ENCODE results near the gene BLCAP.

The BLCAP gene

GRCh38 chr20:37567331-37567665 lies 39.6 kb upstream of the BLCAP start:
- H3K27ac ChIP-seq (ENCODE audit: low read depth, low read length), result no peak overlapping the region
- no peaks in the 10 kb centered on the region for H3K36me3 ChIP-seq (ENCODE audit: control insufficient read depth in 1 of 2, insufficient read depth in 2 of 2, low read length in 2 of 2)
- peaks cover 0 to 7% of the 10 kb centered on the region in 2 donors for H3K4me1 ChIP-seq (ENCODE audit: control insufficient read depth in 1 of 2, insufficient read depth in 2 of 2, low read length in 2 of 2)
- H3K4me3 ChIP-seq (ENCODE audit: low read depth in 1 of 2, low read length in 2 of 2), result no peak overlapping the region
- peaks cover 11 to 23% of the 10 kb centered on the region in 2 donors for H3K27me3 ChIP-seq (ENCODE audit: control insufficient read depth in 1 of 2, insufficient read depth in 2 of 2, low read length in 2 of 2)
- H3K9ac ChIP-seq (ENCODE audit: low read depth in 1 of 2, low read length in 2 of 2), result no peak overlapping the region
- no peaks in the 10 kb centered on the region for H3K9me3 ChIP-seq (ENCODE audit: control insufficient read depth in 1 of 2, low read length in 2 of 2)

DNA sequence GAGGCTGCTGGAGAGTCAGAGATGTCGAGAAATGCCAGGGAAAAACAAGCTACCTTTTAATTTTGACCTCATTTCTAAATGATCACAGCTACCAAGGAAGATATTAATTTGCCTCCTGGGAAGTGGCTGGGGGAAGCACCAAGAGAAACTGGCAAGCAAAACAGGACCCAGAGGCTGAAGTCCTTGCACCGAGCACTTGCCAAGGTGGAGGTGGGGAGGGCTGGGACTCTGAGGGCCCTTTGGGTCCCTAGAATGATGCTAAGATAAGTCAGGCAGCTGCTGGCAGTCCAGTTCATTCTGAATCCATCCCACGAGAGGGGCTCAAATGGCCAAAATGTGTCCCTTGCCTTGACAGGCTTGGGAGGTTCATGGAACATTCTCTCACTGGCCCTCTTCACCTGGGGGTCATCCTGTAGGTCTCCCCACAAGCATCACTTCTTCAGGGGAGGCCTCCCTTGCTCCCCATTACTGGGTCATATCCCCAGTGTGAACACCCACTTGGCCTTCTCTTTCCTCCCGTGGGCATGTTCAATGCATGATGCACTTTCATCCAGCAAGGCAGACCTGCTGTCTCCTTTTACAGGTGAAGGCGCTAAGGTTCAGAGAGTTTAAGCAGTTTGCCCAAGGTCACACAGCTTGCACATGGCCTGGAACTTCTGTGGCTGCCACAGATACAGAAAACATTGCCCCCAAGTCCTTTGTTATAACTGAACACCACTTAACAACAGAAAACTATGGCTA lies 39.1 kb upstream of the BLCAP start:
- peaks cover 0 to 7% of the 10 kb centered on the region in 2 donors for H3K4me1 ChIP-seq (ENCODE audit: control insufficient read depth in 1 of 2, insufficient read depth in 2 of 2, low read length in 2 of 2)
- H3K27me3 ChIP-seq (ENCODE audit: control insufficient read depth in 1 of 2, insufficient read depth in 2 of 2, low read length in 2 of 2), result peaks cover 11 to 23% of the 10 kb centered on the region in 2 donors
- H3K4me3 ChIP-seq (ENCODE audit: low read depth in 1 of 2, low read length in 2 of 2), result no peak overlapping the region
- no peak overlapping the region for H3K9ac ChIP-seq (ENCODE audit: low read depth in 1 of 2, low read length in 2 of 2)
- H3K36me3 ChIP-seq (ENCODE audit: control insufficient read depth in 1 of 2, insufficient read depth in 2 of 2, low read length in 2 of 2), result no peaks in the 10 kb centered on the region
- H3K27ac ChIP-seq (ENCODE audit: low read depth, low read length), result no peak overlapping the region
- H3K9me3 ChIP-seq (ENCODE audit: control insufficient read depth in 1 of 2, low read length in 2 of 2), result no peaks in the 10 kb centered on the region

DNA sequence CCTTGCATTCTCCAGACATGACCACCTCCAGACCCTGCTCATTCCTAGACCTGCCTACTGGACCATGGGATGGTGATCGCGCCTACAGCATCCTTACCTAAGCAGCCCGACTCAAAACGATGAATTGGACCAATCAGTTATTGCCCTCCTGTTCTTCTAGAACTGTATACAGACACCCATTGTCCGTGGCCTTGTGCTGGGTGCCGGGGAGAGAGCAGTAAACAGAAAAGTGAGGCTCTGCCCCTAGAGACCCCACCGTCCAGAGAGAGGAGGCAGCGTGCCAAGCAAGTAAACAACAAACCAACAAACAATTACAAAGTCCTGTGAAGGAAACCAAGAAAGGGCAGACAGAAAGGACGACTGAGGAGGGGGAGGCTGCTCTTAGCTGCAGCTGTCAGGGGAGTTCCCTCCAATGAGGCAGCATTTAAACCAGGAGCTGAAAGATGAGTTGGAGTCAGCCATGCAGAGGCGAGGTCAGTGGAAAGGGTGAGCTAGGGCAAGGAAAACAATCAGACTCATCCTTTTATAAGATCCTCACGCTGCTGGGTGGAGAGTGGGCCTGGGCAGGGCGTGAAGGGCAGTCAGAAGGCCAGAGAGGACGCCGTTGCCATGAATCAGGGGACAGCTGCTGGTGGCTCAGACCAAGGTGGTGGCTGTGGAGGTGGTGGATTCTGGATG lies 37.6 kb upstream of the BLCAP start:
- H3K27me3 ChIP-seq (ENCODE audit: control insufficient read depth in 1 of 2, insufficient read depth in 2 of 2, low read length in 2 of 2), result peaks cover 11 to 23% of the 10 kb centered on the region in 2 donors
- peaks cover 0 to 7% of the 10 kb centered on the region in 2 donors for H3K4me1 ChIP-seq (ENCODE audit: control insufficient read depth in 1 of 2, insufficient read depth in 2 of 2, low read length in 2 of 2)
- H3K27ac ChIP-seq (ENCODE audit: low read depth, low read length), result no peak overlapping the region
- no peak overlapping the region for H3K9ac ChIP-seq (ENCODE audit: low read depth in 1 of 2, low read length in 2 of 2)
- H3K36me3 ChIP-seq (ENCODE audit: control insufficient read depth in 1 of 2, insufficient read depth in 2 of 2, low read length in 2 of 2), result no peaks in the 10 kb centered on the region
- no peaks in the 10 kb centered on the region for H3K9me3 ChIP-seq (ENCODE audit: control insufficient read depth in 1 of 2, low read length in 2 of 2)
- no peak overlapping the region for H3K4me3 ChIP-seq (ENCODE audit: low read depth in 1 of 2, low read length in 2 of 2)

GRCh38 chr20:37564388-37565133 lies 36.9 kb upstream of the BLCAP start:
- no peak overlapping the region for H3K9ac ChIP-seq (ENCODE audit: low read depth in 1 of 2, low read length in 2 of 2)
- H3K27me3 ChIP-seq (ENCODE audit: control insufficient read depth in 1 of 2, insufficient read depth in 2 of 2, low read length in 2 of 2), result peaks cover 10 to 23% of the 10 kb centered on the region in 2 donors
- H3K4me3 ChIP-seq (ENCODE audit: low read depth in 1 of 2, low read length in 2 of 2), result no peak overlapping the region
- no peaks in the 10 kb centered on the region for H3K36me3 ChIP-seq (ENCODE audit: control insufficient read depth in 1 of 2, insufficient read depth in 2 of 2, low read length in 2 of 2)
- H3K9me3 ChIP-seq (ENCODE audit: control insufficient read depth in 1 of 2, low read length in 2 of 2), result no peaks in the 10 kb centered on the region
- H3K27ac ChIP-seq (ENCODE audit: low read depth, low read length), result no peak overlapping the region
- H3K4me1 ChIP-seq (ENCODE audit: control insufficient read depth in 1 of 2, insufficient read depth in 2 of 2, low read length in 2 of 2), result peaks cover 0 to 7% of the 10 kb centered on the region in 2 donors

- Histone ChIP-seq H3K4me1 (ENCODE audit: control insufficient read depth in 1 of 2, insufficient read depth in 2 of 2, low read length in 2 of 2) (peaks cover 0 to 7% of the 10 kb centered on the region in 2 donors), H3K27me3 (ENCODE audit: control insufficient read depth in 1 of 2, insufficient read depth in 2 of 2, low read length in 2 of 2) (peaks cover 8 to 23% of the 10 kb centered on the region in 2 donors), H3K27ac (ENCODE audit: low read depth, low read length) (no peak overlapping the region), H3K9me3 (ENCODE audit: control insufficient read depth in 1 of 2, low read length in 2 of 2) (no peaks in the 10 kb centered on the region), H3K4me3 (ENCODE audit: low read depth in 1 of 2, low read length in 2 of 2) (no peak overlapping the region), H3K36me3 (ENCODE audit: control insufficient read depth in 1 of 2, insufficient read depth in 2 of 2, low read length in 2 of 2) (no peaks in the 10 kb centered on the region), H3K9ac (ENCODE audit: low read depth in 1 of 2, low read length in 2 of 2) (no peak overlapping the region)
Observed at GRCh38 chr20:37564016-37564387, 36.3 kb upstream of the BLCAP start.

- no peak overlapping the region for H3K9ac ChIP-seq (ENCODE audit: low read depth in 1 of 2, low read length in 2 of 2)
- no peaks in the 10 kb centered on the region for H3K36me3 ChIP-seq (ENCODE audit: control insufficient read depth in 1 of 2, insufficient read depth in 2 of 2, low read length in 2 of 2)
- H3K27me3 ChIP-seq (ENCODE audit: control insufficient read depth in 1 of 2, insufficient read depth in 2 of 2, low read length in 2 of 2), result peaks cover 3 to 18% of the 10 kb centered on the region in 2 donors
- H3K9me3 ChIP-seq (ENCODE audit: control insufficient read depth in 1 of 2, low read length in 2 of 2), result no peaks in the 10 kb centered on the region
- H3K4me3 ChIP-seq (ENCODE audit: low read depth in 1 of 2, low read length in 2 of 2), result no peak overlapping the region
- H3K27ac ChIP-seq (ENCODE audit: low read depth, low read length), result no peak overlapping the region
- H3K4me1 ChIP-seq (ENCODE audit: control insufficient read depth in 1 of 2, insufficient read depth in 2 of 2, low read length in 2 of 2), result peaks cover 0 to 7% of the 10 kb centered on the region in 2 donors
Observed at GRCh38 chr20:37562695-37563480, 35.2 kb upstream of the BLCAP start.

DNA sequence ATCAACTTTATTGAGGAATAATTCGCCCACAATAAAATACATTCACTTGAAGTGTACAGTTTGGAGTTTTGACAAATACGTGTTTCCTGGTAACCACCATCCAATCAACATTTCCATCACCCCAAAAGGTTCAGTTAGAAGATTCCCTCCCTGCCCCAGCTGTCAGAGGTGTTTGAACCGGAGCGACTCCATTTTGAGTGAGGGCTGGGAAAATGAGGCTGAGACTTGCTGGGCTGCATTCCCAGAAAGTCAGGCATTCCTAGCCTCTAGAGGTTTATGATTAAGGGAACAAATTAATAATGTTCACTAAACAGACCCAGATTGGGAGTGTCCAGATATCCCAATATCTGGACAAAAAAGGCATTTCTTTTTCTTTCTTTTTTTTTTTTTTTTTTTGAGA lies 33.0 kb upstream of the BLCAP start:
- no peaks in the 10 kb centered on the region for H3K9me3 ChIP-seq (ENCODE audit: control insufficient read depth in 1 of 2, low read length in 2 of 2)
- no peak overlapping the region for H3K4me3 ChIP-seq (ENCODE audit: low read depth in 1 of 2, low read length in 2 of 2)
- no peak overlapping the region for H3K27ac ChIP-seq (ENCODE audit: low read depth, low read length)
- H3K27me3 ChIP-seq (ENCODE audit: control insufficient read depth in 1 of 2, insufficient read depth in 2 of 2, low read length in 2 of 2), result peaks cover 0 to 16% of the 10 kb centered on the region in 2 donors
- no peaks in the 10 kb centered on the region for H3K36me3 ChIP-seq (ENCODE audit: control insufficient read depth in 1 of 2, insufficient read depth in 2 of 2, low read length in 2 of 2)
- no peak overlapping the region for H3K9ac ChIP-seq (ENCODE audit: low read depth in 1 of 2, low read length in 2 of 2)
- peaks cover 0 to 7% of the 10 kb centered on the region in 2 donors for H3K4me1 ChIP-seq (ENCODE audit: control insufficient read depth in 1 of 2, insufficient read depth in 2 of 2, low read length in 2 of 2)

DNA sequence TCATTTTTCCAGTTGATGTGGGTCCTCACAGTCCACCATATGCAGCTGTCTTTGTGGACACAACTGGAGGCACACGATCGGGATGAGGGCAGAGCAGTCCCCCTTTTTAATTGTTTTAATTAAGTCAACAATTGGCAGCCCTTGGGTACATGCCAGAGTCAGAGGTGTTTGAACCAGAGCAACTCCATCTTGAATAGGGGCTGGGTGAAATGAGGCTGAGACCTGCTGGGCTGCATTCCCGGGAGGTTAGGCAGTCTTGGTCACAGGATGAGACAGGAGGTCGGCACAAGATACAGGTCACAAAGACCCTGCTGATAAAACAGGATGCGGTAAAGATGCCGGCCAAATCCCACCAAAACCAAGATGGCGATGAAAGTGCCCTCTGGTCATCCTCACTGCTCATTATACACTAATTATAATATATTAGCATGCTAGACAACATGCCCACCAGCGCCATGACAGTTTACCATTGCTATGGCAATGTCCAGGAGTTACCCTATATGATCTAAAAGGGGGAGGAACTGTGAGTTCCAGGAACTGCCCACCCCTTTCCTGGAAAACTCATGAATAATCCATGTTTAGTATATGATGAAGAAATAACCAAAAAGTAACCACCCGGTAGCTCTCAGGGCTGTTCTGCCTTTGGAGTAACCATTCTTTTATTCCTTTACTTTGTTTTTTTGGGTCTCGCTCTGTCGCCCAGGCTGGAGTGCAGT lies 31.8 kb upstream of the BLCAP start:
- H3K4me1 ChIP-seq (ENCODE audit: control insufficient read depth in 1 of 2, insufficient read depth in 2 of 2, low read length in 2 of 2), result peaks cover 0 to 10% of the 10 kb centered on the region in 2 donors
- H3K4me3 ChIP-seq (ENCODE audit: low read depth in 1 of 2, low read length in 2 of 2), result no peak overlapping the region
- no peak overlapping the region for H3K9ac ChIP-seq (ENCODE audit: low read depth in 1 of 2, low read length in 2 of 2)
- peaks cover 0 to 10% of the 10 kb centered on the region in 2 donors for H3K27me3 ChIP-seq (ENCODE audit: control insufficient read depth in 1 of 2, insufficient read depth in 2 of 2, low read length in 2 of 2)
- H3K27ac ChIP-seq (ENCODE audit: low read depth, low read length), result no peak overlapping the region
- no peaks in the 10 kb centered on the region for H3K36me3 ChIP-seq (ENCODE audit: control insufficient read depth in 1 of 2, insufficient read depth in 2 of 2, low read length in 2 of 2)
- H3K9me3 ChIP-seq (ENCODE audit: control insufficient read depth in 1 of 2, low read length in 2 of 2), result no peaks in the 10 kb centered on the region

GRCh38 chr20:37558779-37559178 lies 31.1 kb upstream of the BLCAP start:
- Histone ChIP-seq H3K4me1 (ENCODE audit: control insufficient read depth in 1 of 2, insufficient read depth in 2 of 2, low read length in 2 of 2) (peaks cover 0 to 5% of the 10 kb centered on the region in 2 donors), H3K9ac (ENCODE audit: low read depth in 1 of 2, low read length in 2 of 2) (no peak overlapping the region), H3K4me3 (ENCODE audit: low read depth in 1 of 2, low read length in 2 of 2) (no peak overlapping the region), H3K27me3 (ENCODE audit: control insufficient read depth in 1 of 2, insufficient read depth in 2 of 2, low read length in 2 of 2) (peaks cover 0 to 5% of the 10 kb centered on the region in 2 donors), H3K9me3 (ENCODE audit: control insufficient read depth in 1 of 2, low read length in 2 of 2) (no peaks in the 10 kb centered on the region), H3K27ac (ENCODE audit: low read depth, low read length) (no peak overlapping the region), H3K36me3 (ENCODE audit: control insufficient read depth in 1 of 2, insufficient read depth in 2 of 2, low read length in 2 of 2) (no peaks in the 10 kb centered on the region)

All from duodenal mucosa (tissue), 2 donors.